ENCODE measurements around the gene ARHGEF16. TPM values are rescaled to one million over a fixed set of nuclear protein-coding genes. Genes with fewer than 3 reads are reported as not detected.

Gene ARHGEF16
- total RNA-seq, 1 donor from 2014 or later = 20.3 TPM

DNA sequence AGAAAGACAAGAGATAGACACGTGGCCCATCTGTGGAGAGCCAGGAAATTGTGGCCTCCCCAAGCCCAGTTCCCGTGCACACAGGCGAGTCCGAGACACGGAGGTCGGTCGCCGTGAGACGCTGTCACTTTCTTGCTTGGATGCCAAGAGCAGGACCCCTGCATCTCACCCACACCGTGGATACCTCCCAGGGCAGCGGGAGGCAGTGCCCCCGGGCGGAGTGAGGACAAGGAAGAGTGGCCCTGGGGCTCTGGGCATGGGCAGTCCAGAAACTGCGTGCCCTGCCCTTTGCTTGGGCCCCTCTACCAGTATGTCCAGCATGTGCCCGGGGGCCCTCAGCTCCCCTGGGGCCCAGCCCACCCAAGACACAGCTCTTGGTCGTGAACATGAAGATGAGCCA is 24.7 kb upstream of the ARHGEF16 start:
- Mint-ChIP-seq H3K4me3 (no peak overlapping the region), H3K9me3 (no peaks in the 10 kb centered on the region), H3K36me3 (no peaks in the 10 kb centered on the region), H3K27ac (no peak overlapping the region), H3K4me1 (no peaks in the 10 kb centered on the region), H3K27me3 (ENCODE audit: low read depth) (peaks cover 3% of the 10 kb centered on the region)
- DNase-seq (ENCODE audit: low spot score in 2 of 2, unreplicated experiment in 2 of 2) = no peak
- TF ChIP-seq, protein P1, sequence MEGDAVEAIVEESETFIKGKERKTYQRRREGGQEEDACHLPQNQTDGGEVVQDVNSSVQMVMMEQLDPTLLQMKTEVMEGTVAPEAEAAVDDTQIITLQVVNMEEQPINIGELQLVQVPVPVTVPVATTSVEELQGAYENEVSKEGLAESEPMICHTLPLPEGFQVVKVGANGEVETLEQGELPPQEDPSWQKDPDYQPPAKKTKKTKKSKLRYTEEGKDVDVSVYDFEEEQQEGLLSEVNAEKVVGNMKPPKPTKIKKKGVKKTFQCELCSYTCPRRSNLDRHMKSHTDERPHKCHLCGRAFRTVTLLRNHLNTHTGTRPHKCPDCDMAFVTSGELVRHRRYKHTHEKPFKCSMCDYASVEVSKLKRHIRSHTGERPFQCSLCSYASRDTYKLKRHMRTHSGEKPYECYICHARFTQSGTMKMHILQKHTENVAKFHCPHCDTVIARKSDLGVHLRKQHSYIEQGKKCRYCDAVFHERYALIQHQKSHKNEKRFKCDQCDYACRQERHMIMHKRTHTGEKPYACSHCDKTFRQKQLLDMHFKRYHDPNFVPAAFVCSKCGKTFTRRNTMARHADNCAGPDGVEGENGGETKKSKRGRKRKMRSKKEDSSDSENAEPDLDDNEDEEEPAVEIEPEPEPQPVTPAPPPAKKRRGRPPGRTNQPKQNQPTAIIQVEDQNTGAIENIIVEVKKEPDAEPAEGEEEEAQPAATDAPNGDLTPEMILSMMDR (IDR thresholded peaks at IDR 0.05; ENCODE audit: unreplicated experiment) = no peak

DNA sequence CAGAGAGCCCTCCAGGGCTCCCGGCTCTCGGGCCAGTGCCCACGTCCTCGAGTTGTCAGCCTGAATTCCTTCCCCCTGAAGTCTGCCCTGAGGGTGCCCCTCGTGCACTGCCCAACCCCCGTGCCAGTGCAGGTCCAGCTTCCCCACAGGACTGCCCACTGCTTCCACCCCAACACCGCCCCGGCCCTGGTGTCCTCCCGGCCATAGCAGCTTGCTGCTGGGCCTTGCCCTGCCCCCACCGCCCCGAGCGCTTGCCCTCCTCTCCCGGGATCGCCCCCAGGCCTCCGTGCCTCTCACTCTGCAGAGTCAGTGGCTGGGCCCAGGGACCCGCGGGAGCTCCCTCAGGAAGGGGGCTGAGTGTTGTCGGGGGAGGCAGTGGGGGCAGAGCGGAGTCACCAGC is 24.1 kb upstream of the ARHGEF16 start:
- Mint-ChIP-seq H3K4me1 (no peaks in the 10 kb centered on the region), H3K9me3 (no peaks in the 10 kb centered on the region), H3K27me3 (ENCODE audit: low read depth) (peaks cover 5% of the 10 kb centered on the region), H3K27ac (no peak overlapping the region), H3K4me3 (no peak overlapping the region), H3K36me3 (no peaks in the 10 kb centered on the region)
- DNase-seq (ENCODE audit: low spot score in 2 of 2, unreplicated experiment in 2 of 2) = no peak
- TF ChIP-seq, protein P1 (IDR thresholded peaks at IDR 0.05; ENCODE audit: unreplicated experiment) = no peak

DNA sequence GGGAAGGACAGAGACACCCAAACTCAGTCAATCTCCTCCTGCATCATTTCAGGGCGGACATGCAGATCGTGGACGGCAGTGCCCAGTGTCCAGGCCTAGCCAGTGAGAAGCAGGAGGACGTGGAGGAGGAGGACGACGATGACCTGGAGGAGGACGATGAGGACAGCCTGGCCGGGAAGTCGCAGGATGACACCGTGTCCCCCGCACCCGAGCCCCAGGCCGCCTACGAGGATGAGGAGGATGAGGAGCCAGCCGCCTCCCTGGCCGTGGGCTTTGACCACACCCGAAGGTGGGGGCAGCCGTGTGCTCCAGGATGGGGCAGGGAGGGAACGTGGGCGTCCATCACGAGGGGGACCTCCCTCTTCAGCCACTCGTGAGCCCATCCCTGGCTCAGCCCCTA is 23.6 kb upstream of the ARHGEF16 start:
- TF ChIP-seq, protein P1 (IDR thresholded peaks at IDR 0.05; ENCODE audit: unreplicated experiment) = no peak
- H3K9me3 Mint-ChIP-seq = no peaks in the 10 kb centered on the region
- H3K27me3 Mint-ChIP-seq (ENCODE audit: low read depth) = peaks cover 5% of the 10 kb centered on the region
- no peak overlapping the region for H3K4me3 Mint-ChIP-seq
- H3K4me1 Mint-ChIP-seq = no peaks in the 10 kb centered on the region
- H3K27ac Mint-ChIP-seq = no peak overlapping the region
- no peaks in the 10 kb centered on the region for H3K36me3 Mint-ChIP-seq
- no peak for DNase-seq (ENCODE audit: low spot score in 2 of 2, unreplicated experiment in 2 of 2)

DNA sequence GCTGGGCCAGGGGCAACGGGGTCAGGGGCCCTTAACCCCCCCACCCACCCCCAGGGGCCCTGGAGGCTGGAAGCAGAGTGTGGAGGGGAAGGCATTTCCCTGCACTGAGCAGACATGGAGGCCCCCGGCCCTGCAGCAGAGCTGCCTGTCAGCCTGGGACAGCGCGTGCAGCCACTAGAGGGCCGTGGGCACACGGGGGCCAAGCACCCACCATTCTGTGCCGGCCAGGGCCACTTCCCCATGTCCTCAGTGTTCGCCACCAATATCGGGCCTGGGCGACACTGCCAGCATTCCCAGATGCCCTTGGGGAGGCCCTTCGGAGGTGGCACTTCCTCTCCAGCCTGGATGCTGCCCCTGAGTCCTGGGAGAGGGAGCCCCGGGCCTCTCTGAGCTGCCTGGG is 23.2 kb upstream of the ARHGEF16 start:
- no peak overlapping the region for H3K4me3 Mint-ChIP-seq
- H3K27ac Mint-ChIP-seq = no peak overlapping the region
- no peak for DNase-seq (ENCODE audit: low spot score in 2 of 2, unreplicated experiment in 2 of 2)
- peaks cover 9% of the 10 kb centered on the region for H3K27me3 Mint-ChIP-seq (ENCODE audit: low read depth)
- TF ChIP-seq, protein P1 (IDR thresholded peaks at IDR 0.05; ENCODE audit: unreplicated experiment) = peak; percentile 40
- no peaks in the 10 kb centered on the region for H3K9me3 Mint-ChIP-seq
- no peaks in the 10 kb centered on the region for H3K36me3 Mint-ChIP-seq
- H3K4me1 Mint-ChIP-seq = no peaks in the 10 kb centered on the region

DNA sequence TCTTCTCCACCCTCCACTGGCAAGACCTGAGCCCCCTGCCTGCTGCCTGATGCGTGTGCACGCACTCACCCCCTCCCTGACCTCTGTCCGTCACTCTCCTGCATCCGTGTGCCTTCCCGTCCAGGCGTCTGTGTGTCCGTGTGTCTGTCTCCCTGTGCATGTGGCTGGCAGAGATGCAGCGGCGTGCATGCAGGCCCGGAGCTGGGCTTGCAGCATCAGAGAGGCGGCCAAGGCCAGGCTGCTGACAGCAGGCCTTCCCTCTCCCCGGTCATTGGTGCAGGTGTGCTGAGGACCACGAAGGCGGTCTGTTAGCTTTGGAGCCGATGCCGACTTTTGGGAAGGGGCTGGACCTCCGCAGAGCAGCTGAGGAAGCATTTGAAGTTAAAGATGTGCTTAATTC is 22.8 kb upstream of the ARHGEF16 start:
- TF ChIP-seq, protein P1 (IDR thresholded peaks at IDR 0.05; ENCODE audit: unreplicated experiment) = no peak
- no peak overlapping the region for H3K4me3 Mint-ChIP-seq
- DNase-seq (ENCODE audit: low spot score in 2 of 2, unreplicated experiment in 2 of 2) = no peak
- peaks cover 9% of the 10 kb centered on the region for H3K27me3 Mint-ChIP-seq (ENCODE audit: low read depth)
- H3K4me1 Mint-ChIP-seq = no peaks in the 10 kb centered on the region
- no peak overlapping the region for H3K27ac Mint-ChIP-seq
- H3K9me3 Mint-ChIP-seq = no peaks in the 10 kb centered on the region
- H3K36me3 Mint-ChIP-seq = no peaks in the 10 kb centered on the region

DNA sequence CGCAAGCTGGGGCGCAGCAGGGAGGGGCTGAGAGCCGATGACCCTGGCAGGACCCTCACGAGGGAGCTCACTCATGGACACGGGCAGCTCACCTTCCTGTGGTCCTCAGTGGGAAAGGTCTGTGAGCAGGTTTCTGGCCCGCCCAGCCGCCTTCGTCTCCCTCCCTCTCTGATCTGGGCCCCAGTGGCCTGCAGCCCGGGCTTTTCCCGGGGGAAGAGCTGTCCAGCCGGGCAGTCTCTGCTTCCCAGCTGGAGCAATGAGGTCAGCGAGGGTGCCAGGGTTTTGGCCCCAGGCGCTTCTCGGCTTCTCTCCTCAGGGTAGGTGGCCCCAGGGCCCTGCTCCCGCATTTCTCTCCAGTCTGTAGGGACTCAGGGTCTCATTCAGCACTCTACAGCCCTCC is 22.2 kb upstream of the ARHGEF16 start:
- no peak for DNase-seq (ENCODE audit: low spot score in 2 of 2, unreplicated experiment in 2 of 2)
- H3K27me3 Mint-ChIP-seq (ENCODE audit: low read depth) = peaks cover 9% of the 10 kb centered on the region

More for the DNA sequence above, 22.2 kb upstream of the ARHGEF16 start:
- H3K4me3 Mint-ChIP-seq = no peak overlapping the region
- TF ChIP-seq, protein P1 (IDR thresholded peaks at IDR 0.05; ENCODE audit: unreplicated experiment) = no peak
- H3K9me3 Mint-ChIP-seq = no peaks in the 10 kb centered on the region
- H3K36me3 Mint-ChIP-seq = no peaks in the 10 kb centered on the region
- no peak overlapping the region for H3K27ac Mint-ChIP-seq
- no peaks in the 10 kb centered on the region for H3K4me1 Mint-ChIP-seq
